GM11168 (cell line): ENCODE results near the gene ATP1B2.
"Not testable (repeated sequence)": the region's sequence is repeated elsewhere in the genome, so short reads cannot be mapped to it uniquely, and the experiment has no call there.

Experiments
- in situ Hi-C: fragments of 300-500 bp; cut with MboI; formaldehyde crosslinking; loops from one replicate; pipeline ENCODE4 v1.12.0; 2022; ENCODE audit warnings: low sequenced_read_pairs; ENCODE audit not compliant: unreplicated experiment

The ATP1B2 gene, protein sequence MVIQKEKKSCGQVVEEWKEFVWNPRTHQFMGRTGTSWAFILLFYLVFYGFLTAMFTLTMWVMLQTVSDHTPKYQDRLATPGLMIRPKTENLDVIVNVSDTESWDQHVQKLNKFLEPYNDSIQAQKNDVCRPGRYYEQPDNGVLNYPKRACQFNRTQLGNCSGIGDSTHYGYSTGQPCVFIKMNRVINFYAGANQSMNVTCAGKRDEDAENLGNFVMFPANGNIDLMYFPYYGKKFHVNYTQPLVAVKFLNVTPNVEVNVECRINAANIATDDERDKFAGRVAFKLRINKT

DNA sequence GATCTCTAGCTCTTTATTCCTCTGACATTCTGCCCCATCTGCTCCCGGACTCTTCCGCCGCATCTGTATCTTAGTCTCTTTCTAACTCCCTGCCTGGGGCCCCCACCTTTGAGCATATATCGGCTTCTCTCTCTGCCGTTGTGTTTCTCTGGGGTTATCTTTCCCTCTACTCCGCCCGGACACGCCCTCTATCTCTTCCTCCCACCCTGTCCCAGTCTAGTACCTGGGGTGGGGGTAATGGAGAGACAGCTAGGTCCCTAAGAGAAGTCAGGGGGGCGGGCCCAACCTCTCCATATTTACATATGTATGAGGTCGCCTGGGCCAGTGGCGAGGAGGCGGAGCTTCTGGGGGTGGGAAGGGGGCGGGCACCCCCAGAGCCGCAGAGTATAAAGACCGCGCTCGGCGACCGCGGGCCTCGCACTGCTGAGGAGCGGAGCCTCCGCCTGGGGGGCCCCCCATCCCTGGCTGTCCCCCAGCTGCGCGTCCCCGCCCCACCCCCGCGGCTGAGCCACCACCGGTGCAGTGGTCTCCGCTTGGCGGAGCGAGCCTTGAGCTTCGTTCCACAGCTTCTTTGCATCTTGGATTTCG, at the start of gene ATP1B2:
Gene ATP1B2 (plus strand): TSS at position 418 of the 588 bp plus-strand sequence. CDS start 593 bp downstream, outside the sequence.
- in situ Hi-C loops, result no loop called here

DNA sequence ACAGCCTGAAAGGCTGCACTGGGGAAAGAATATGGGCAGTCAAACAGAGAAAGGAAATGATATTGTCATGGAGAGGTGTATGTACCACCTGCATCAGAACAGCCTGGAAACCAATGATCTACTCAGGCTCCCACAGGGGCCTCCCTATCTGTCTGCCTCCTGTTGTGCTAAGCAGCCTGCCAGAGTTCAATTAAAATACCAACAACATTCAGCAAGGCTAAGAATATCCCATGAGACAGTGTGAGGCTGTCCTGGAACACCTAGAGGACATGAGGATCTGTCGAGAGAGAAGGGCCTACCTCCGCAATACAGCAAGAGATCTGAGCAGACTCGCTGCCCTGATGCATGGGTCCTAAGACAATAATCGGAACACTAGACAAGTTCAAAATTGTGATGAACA, 44.4 kb upstream of the ATP1B2 start:
- in situ Hi-C loops, result no loop called here

DNA sequence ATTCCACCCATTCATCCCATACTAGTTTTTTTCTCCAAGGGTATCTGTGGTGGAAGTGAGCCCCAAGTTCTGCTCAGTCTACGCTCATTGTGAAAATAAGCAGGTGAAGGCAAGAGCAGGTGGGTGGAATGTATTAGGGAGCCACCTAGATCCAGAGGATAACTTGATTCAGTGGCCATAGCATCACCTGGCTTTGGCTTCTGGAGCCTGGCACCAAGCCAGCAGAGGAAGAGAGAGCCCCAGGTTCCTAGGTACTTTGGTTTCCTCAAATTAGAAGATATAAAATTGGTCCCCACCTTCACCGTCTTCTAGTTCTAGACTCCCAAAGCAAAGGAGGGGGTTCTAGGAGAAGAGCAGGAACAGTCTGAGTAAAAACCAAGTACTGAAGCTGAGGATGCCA, 40.1 kb upstream of the ATP1B2 start:
- in situ Hi-C loops, result no loop called here

DNA sequence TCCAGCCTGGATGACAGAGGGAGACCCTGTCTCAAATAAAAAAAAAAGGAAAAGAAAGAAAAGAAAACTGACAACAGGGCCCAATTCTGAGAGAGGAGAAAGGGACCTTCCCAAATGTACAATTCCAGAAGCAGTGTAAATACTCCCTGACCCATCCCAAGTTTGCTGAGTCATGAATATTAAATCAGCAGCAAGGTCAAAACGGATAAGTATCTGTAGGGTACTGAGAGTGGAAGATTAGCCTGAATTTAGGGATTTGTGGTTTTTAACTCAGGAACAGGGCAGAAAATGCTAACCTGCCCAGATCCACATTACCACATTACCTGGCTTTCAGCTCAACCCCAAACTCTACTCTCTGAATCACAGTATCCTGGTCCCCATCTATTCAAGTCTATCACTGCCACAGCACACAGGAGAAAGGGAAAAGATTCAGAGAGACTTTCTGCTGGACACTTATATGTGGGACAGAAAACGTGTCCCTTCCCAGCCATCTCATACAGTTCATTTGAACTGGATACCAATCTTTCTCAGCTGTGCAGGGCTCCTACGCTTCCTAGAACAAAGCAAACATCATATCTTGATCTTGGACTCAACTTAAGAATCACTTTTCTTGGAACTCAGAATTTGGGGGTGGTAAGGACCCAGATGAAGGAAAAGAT, 39.0 kb upstream of the ATP1B2 start:
- in situ Hi-C loops, result no loop called here

DNA sequence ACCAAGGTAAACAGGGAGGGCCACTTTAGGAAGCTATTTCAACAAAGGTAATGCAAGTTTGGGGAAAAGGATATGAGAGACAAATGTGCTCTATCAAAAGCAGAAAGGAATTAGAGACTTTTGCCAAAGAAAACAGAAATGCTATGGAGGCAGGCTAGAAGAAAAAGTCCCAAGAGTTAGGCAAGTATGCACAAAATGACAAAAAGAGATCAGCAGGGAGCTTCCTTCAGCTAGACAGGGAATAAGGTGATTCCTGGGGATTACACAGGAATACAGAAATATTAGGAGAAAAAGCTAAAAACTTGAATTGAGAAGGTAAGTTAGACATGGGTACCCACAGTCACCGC, 38.5 kb upstream of the ATP1B2 start:
- in situ Hi-C loops, result no loop called here

DNA sequence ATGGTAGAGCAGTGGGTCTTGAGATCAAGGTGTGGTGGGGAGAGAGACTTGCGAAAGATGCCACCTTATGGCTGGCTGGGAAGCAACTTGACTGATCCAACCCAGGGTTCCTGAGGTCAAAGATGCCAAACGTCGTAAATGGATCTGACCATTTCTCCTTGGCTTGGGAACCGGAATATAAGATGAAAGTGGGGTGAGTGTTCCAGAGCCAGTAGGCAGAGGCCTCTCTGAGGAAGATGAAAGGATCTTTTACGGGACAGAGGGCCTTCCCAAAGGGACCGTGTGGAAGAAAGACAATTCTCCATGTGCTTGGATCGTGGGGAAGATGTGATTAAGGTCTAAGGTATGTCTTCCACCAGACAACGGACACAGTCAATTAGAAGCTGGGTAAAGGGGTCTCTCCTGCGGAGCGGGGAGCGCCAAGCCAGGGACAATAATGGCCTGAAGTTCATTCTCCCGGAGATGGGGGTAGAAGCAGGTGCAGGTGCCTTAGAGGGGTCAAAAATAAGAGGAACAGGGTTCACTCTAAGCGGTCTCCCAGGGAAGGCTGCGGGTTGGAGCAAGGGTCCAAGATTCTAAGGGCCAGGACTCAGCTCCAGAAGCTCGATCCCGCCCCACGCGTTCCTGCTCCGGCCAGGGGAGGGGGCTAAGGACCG, 36.8 kb upstream of the ATP1B2 start:
- in situ Hi-C loops, result no loop called here

DNA sequence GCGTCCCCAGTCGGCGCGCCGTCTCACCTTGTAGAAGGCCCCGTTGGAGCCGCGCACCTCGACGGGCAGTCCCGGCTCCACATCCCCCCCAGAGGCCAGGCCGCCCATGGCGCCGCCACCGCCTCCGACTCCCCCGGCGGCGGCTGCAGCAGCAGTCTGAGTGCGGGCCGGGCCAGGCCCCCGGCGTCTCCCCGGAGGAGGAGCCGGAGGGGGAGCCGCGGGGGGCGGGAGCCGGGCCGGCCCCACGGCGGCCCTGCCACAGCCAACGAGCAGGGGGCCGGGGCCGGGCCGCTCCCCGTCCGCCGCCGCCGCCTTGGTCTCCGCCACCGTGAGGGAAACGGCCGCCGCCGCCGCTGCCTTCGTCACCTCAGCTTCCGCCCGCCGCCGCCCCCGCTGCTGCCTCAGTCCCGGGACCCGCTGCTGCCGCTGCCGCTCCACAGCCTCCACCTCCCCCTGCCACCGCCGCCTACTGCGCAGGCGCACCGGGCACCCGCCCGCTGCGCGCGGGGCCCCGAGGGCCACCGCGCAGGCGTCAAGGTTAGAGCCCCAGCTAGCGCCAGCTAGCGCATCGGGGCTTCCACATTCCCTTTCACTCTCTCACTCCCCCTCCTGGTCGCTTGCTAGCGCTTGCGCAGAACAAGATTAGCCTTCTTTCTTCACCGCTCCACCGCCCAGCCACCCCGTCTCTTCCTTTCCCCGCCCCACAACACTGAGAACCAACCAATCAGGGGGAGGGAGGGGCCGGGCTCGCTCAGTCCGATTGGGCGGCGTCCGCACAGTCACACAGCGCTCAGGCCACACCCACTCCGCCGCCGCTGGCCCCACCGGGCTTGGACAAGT, 36.1 kb upstream of the ATP1B2 start, which contains the start of gene FXR2:
Gene FXR2 (minus strand): TSS at position 473 of the 840 bp plus-strand sequence. CDS start 365 bp downstream, at position 108.
- in situ Hi-C loops, result no loop called here

DNA sequence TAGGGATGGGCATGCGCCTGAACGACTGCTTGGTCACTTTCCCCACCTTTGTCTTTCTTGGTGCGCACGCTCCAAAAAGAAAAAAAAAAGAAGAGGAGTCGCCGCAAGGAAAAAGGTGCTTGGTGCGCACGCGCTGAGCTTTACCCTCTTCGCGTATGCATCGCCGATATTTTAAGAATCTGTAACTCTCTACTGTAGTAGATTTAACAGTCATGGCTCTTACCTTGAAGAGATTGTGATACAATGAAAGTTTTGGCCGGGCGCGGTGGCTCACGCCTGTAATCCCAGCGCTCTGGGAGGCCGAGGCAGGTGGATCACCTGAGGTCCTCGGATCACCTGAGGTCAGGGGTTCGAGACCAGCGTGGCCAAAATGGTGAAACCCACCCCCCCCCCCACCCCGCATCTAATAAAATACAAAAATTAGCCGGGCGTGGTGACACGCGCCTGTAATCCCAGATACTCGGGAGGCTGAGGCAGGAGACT, 35.4 kb upstream of the ATP1B2 start:
- in situ Hi-C loops, result no loop called here

DNA sequence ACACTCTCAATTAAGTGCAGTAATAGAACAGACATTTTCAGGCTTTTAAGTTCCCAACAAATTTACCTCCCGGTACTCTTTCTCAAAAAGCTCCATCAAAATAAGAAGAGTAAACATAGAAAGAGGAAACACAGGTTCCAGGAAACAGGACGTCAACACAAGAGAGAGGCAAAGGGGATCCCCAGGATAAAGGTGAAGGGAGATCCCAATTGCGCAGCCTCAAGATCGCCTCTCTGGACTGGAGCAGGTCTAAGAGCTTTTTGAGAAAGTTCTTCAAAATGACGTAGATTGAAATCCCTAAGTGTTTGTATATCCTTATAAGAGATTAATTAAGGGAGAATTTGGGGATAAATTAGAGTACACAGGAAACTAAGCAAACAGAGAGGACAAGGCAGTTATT, 32.1 kb upstream of the ATP1B2 start:
- in situ Hi-C loops, result no loop called here

DNA sequence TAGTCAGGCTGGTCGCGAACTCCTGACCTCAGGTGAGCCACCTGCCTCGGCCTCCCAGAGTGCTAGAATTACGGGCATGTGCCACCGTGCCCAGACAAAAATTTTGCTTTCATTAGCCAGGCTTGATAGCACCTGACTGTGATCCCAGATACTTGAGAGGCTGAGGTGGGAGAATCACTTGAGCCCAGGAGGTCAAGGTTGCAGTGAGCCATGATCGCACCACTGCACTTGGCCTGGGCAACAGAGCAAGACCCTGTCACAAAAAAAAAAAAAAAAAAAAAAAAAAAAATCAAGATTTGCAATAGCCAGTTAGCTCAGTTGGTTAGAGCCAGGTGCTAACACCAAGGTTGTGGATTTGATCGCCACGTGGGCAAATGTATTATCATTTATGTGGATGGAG, 29.9 kb upstream of the ATP1B2 start:
- in situ Hi-C loops, result no loop called here

DNA sequence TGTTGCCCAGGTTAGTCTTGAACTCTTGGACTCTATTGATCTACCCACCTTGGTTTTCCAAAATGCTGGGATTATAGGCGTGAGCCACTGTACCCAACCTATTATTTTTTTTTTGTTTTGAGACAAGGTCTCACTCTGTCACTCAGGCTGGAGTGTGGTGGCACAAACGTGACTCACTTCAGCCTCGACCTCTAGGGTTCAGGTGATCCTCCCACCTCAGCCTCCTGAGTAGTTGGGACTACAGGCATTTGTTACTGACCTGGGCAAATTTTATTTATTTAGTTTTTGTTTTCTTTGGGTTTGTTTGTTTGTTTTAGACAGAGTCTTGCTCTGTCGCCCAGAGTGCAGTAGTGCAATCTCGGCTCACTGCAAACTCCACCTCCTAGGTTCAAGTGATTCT, 27.1 kb upstream of the ATP1B2 start:
- in situ Hi-C loops, result no loop called here

DNA sequence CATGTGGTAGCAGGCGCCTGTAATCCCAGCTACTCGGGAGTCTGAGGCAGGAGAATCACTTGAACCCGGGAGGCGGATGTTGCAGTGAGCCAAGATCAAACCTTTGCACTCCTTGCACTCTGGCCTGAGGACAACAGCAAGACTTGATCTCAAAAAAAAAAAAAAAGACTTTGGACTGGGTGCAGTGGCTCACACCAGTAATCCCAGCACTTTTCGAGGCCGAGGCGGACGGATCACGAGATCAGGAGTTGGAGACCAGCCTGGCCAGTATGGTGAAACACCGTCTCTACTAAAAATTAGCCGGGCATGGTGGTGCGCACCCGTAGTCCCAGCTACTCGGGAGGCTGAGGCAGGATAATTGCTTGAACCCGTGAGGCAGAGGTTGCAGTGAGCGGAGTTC, 25.0 kb upstream of the ATP1B2 start:
- in situ Hi-C loops, result not testable (repeated sequence)

DNA sequence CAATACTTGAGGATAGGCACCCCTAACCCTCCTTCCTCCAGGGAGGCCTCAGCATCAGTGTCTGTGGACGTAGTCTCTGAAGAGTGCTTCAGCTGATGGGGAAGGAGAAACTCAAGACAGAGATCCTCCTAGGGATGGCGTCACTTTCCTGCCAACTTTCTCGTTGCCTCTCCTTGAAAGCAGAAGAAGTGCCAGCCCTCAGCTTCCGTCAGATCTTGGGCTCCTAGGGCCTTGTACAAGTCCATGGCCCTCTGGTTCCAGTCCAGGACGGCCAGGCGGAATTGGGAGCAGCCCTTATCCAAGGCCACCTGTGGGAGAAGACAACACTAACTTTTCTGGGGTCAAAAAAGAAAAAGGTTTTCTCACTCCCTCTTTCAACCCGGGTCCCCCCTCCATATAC, 24.4 kb upstream of the ATP1B2 start:
- in situ Hi-C loops, result no loop called here

DNA sequence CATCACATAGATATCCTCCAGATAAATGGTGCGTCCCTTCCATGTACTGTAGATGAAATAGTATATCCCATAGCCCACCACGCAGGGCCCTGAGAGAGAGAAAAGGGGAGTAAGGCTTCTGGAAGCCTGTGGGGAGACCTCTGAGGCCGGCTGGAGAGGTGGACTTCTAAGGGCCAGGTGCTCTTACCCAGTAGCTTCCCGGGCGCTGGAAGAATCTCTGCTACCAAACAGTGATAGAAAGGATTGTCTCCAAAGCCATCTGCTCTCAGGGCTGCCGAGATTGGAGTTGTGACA, 23.8 kb upstream of the ATP1B2 start:
- in situ Hi-C loops, result no loop called here

DNA sequence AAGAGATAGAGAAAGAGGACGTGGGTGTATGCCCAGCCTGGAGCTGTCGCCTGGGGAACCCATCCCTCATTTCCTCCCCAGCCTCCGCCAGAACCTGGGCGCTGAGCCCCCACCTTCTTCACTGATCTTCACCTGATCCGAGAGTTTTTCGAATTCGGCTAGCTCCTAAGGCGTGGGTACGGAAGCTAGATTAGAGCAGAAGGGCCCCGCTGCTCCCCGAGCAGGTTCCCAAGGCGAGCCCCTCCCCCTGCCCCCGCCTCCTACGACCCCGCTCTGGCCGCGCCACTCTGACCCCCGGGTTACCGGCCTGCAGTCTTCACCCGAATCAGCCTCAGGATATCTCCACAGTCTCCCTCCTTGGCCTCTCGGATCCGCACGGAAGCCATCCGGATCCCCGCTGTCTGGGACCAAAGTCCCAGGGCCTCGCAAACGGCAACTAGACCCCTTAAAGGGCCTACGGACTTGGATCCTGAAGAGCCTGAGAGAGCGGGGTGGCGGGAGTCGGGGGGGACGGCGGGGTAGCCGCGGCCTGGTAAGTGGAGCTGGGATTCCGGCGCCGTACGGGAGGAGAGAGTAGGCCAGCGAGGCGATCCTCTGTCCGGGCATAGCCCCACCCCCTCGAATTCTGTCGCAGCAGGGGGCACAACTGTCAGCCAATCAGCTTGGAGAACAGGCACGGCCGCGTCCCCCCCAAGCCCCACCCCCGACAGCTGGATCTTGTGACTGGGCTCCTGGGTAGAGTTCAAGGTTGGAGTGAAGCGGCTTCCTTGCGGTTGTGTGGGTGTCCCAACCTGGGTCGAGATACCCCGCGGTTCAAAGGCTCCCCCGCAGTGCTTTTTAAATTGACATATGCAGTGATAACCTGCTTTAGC, 23.2 kb upstream of the ATP1B2 start, which contains the start of gene SAT2:
Gene SAT2 (minus strand): TSS at position 572 of the 872 bp plus-strand sequence. CDS start 186 bp downstream, at position 386.
- in situ Hi-C loops, result no loop called here

DNA sequence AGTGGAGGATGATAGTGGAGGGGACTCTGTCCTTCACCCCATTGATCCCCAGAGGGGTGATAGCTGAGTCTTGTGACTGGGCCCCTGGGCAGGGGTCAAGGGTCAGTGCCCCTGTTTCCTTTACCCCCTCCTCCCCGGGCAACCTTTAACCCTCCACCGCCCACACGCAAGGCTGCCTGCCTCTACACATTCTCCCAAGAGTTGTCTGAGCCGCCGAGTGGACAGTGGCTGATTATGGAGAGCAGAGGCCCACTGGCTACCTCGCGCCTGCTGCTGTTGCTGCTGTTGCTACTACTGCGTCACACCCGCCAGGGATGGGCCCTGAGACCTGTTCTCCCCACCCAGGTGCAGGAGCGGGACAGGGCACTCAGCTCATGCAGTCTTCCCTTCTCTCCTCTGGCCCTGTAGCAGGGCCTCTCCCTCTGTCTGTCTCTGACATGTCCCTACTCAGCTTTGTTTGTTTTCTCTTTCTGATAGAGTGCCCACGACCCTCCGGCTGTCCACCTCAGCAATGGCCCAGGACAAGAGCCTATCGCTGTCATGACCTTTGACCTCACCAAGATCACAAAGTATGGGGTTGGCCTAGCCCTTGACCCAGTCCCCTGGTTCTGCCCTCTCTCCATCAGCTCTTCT, 20.7 kb upstream of the ATP1B2 start, which contains the start of gene SHBG:
Gene SHBG (plus strand): TSS at position 197 of the 633 bp plus-strand sequence. CDS start 38 bp downstream, at position 235.
- in situ Hi-C loops, result no loop called here

DNA sequence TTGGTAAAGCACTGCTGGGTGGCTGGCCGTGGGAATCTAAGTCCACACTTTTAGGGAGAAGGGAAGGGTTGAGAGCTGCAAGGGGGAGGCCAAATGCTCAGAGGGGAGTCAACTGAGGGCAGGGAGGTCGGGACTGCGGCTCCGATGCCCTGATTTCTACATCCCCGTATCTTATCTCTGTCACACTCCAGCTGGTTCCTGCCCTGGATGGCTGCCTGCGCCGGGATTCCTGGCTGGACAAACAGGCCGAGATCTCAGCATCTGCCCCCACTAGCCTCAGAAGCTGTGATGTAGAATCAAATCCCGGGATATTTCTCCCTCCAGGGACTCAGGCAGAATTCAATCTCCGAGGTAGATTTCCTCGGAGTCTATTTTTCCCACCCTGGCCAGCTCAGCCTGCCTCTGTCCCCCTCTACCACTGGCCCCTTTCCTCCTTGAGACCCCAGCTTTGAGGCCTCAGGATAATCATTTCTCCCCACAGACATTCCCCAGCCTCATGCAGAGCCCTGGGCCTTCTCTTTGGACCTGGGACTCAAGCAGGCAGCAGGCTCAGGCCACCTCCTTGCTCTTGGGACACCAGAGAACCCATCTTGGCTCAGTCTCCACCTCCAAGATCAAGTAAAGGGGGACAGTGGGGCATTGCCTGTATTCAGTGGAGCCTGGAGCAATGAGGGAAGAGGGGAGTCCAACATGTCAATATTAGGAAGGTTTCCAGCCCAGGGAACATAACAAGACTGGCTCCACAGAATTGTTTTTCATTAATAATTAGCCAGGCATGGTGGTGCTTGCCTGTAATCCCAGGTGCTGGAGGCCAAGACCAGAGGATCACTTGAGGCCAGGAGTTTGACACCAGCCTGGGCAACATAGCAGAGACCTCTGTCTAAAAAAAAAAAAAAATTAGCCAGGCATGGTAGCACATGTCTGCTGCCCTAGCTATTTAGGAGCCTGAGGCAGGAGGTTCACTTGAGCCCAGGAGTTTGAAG, 19.0 kb upstream of the ATP1B2 start:
- in situ Hi-C loops, result no loop called here
